Measurements from ENCODE around the gene IGF2BP2. TPM values are rescaled to one million over a fixed set of nuclear protein-coding genes. Genes with fewer than 3 reads are reported as not detected.

The IGF2BP2 gene
- total and polyA plus RNA-seq, 2 of the 8 experiments (the other 6 are each of a cell fraction or from before 2014, with no cell fraction given): 7.4 to 121 TPM

DNA sequence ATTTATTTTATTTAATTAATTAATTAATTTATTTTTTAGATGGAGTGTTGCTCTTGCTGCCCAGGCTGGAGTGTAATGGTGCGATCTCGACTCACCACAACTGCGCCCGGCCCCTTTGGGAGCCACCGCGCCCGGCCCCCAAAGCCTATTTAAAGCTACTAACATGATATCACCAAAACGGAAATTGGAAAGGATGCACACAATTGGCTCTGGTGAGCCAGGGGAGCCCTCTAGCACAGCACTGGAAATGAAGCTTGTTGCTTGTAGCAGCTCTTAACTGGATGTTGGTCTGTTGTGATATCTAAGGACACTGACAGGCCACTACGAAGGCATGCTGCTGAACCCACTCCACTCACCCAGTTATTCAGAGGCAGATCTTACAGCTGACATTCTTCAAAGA is 104.5 kb downstream of the IGF2BP2 start:
- ChIA-PET CTCF (ENCODE audit: partially characterized antibody) (interaction anchor here (0.9 to 2.4 kb wide), 8 partner anchors 9 to 61 kb away, joined by 3 to 15 read pairs (median 6); no protein-coding TSS in a partner anchor), POLR2A (ENCODE audit: partially characterized antibody) (interaction anchor here (0.7 to 1.6 kb wide), 8 partner anchors 10 to 217 kb away, joined by 3 to 5 read pairs (median 3); partner anchors contain the start of gene TRA2B)
- no peaks in the 10 kb centered on the region; a peak in 1 of 8 replicates for H3K36me3 ChIP-seq (ENCODE audit: control insufficient read depth in 2 of 4, insufficient read depth in 4 of 4, low read length in 3 of 4)
- H2AFZ ChIP-seq (ENCODE audit: low read length): no peak overlapping the region
- H3K27me3 ChIP-seq (replicated peaks in 1 of 4; ENCODE audit: control insufficient read depth in 3 of 4, extremely low read depth in 1 of 4, insufficient read depth in 3 of 4, low read length in 3 of 4): no peaks in the 10 kb centered on the region
- DNase-seq (ENCODE audit: low read depth in 1 of 2, low spot score in 2 of 2) (no peak), FAIRE-seq (no peak)
- H2BK15ac ChIP-seq (ENCODE audit: low read length): no peak overlapping the region
- peaks cover 10 to 31% (median 24%) of the 10 kb centered on the region in 4 experiments for H3K4me1 ChIP-seq (replicated peaks in 1 of 4; ENCODE audit: control insufficient read depth in 3 of 4, insufficient read depth in 4 of 4, low read length in 3 of 4)
- no peak overlapping the region for H3K56ac ChIP-seq (replicated peaks; ENCODE audit: insufficient read length, low read depth, low read length)
- no peak overlapping the region for H2BK20ac ChIP-seq (ENCODE audit: low read length)
- H3K9ac ChIP-seq (replicated peaks in 1 of 4; ENCODE audit: extremely low read depth in 1 of 4, low read depth in 3 of 4, low read length in 3 of 4): no peak overlapping the region
- H3K4me2 ChIP-seq (ENCODE audit: insufficient read depth in 1 of 2, low read depth in 2 of 2, low read length in 2 of 2): no peak overlapping the region
- no peak overlapping the region for H4K91ac ChIP-seq (replicated peaks; ENCODE audit: insufficient read length, low read length)
- H3K18ac ChIP-seq (ENCODE audit: extremely low read depth, low read length): no peak overlapping the region
- no peak overlapping the region for H3K4ac ChIP-seq (replicated peaks; ENCODE audit: insufficient read length, low read depth, low read length)
- H3K9me3 ChIP-seq (ENCODE audit: insufficient read depth in 2 of 2, low read depth in 1 of 2, low read length in 1 of 2): no peaks in the 10 kb centered on the region
- H3K27ac ChIP-seq (ENCODE audit: low read depth, low read length): no peak overlapping the region
- no peak overlapping the region for H4K5ac ChIP-seq (ENCODE audit: insufficient read length, low read depth, low read length)
- H3K14ac ChIP-seq (ENCODE audit: insufficient read length): no peak overlapping the region
- peaks cover 28% of the 10 kb centered on the region for H3K79me1 ChIP-seq (ENCODE audit: low read depth, low read length)
- WGBS, 2 experiments (ENCODE audit: extremely low coverage in 1 of 2, insufficient coverage in 1 of 2, insufficient read length in 1 of 2, insufficient replicate concordance in 2 of 2, low coverage in 1 of 2, low lambda C conversion rate in 2 of 2, missing lambda C conversion rate in 1 of 2): 98% methylated on average over 9 of the region's 9 CpGs; no CpG with 5 or more reads in 1 of the 2 experiments
- H3K79me2 ChIP-seq (ENCODE audit: control insufficient read depth in 1 of 2, insufficient read depth in 2 of 2, low read length in 2 of 2): peaks cover 6 to 95% of the 10 kb centered on the region in 2 experiments
- no peak overlapping the region for H3K4me3 ChIP-seq (ENCODE audit: extremely low read depth in 1 of 4, insufficient read depth in 2 of 4, low read depth in 3 of 4, low read length in 4 of 4)
- H4K8ac ChIP-seq (ENCODE audit: extremely low read depth, insufficient read depth, low read length): no peak overlapping the region
- H3K23me2 ChIP-seq (ENCODE audit: low read depth, low read length): no peaks in the 10 kb centered on the region
- H2AK5ac ChIP-seq (ENCODE audit: low read depth, low read length): no peak overlapping the region
- H2BK12ac ChIP-seq (ENCODE audit: low read depth, low read length): 0 out of 2 replicates have a peak overlapping the region, but pooled peaks have one; percentile 31
- H3K23ac ChIP-seq (ENCODE audit: insufficient read length): no peak overlapping the region
- no peak overlapping the region for H2BK120ac ChIP-seq (replicated peaks; ENCODE audit: low read depth, low read length)
- peaks cover 7 to 25% of the 10 kb centered on the region in 2 experiments for H4K20me1 ChIP-seq (replicated peaks in 1 of 2; ENCODE audit: control insufficient read depth in 1 of 2, insufficient read depth in 2 of 2, low read length in 2 of 2)
- H2BK5ac ChIP-seq (ENCODE audit: low read depth, low read length): no peak overlapping the region
- TF ChIP-seq, protein P1, sequence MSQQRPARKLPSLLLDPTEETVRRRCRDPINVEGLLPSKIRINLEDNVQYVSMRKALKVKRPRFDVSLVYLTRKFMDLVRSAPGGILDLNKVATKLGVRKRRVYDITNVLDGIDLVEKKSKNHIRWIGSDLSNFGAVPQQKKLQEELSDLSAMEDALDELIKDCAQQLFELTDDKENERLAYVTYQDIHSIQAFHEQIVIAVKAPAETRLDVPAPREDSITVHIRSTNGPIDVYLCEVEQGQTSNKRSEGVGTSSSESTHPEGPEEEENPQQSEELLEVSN (IDR thresholded peaks at IDR 0.05): no peak
- TF ChIP-seq RBBP5 (IDR thresholded peaks at IDR 0.05; ENCODE audit: borderline replicate concordance, low read depth, low read length) (no peak), GABPA (IDR thresholded peaks at IDR 0.05; ENCODE audit: borderline replicate concordance, insufficient read depth, low read length) (no peak), CREB1 (IDR thresholded peaks at IDR 0.05) (no peak), SIN3A (conservative IDR thresholded peaks at IDR 0.05 in 1 of 2, IDR thresholded peaks at IDR 0.05 in 1 of 2; ENCODE audit: low read depth in 1 of 2, low read length in 2 of 2) (no peak), JUN (IDR thresholded peaks at IDR 0.05; ENCODE audit: low read depth, low read length) (no peak), SP2 (IDR thresholded peaks at IDR 0.05; ENCODE audit: low read length) (no peak), CHD1 (IDR thresholded peaks at IDR 0.05; ENCODE audit: low read depth, low read length) (no peak), PHF8 (conservative IDR thresholded peaks at IDR 0.05; ENCODE audit: low read depth, low read length) (no peak), KDM1A (IDR thresholded peaks at IDR 0.05; ENCODE audit: borderline replicate concordance, low read length) (no peak), TCF12 (IDR thresholded peaks at IDR 0.05; ENCODE audit: low read depth, low read length) (no peak), KDM5A (IDR thresholded peaks at IDR 0.05; ENCODE audit: low read length) (no peak), KDM4A (IDR thresholded peaks at IDR 0.05; ENCODE audit: low read depth, low read length, severe bottlenecking) (no peak), GTF2F1 (IDR thresholded peaks at IDR 0.05; ENCODE audit: borderline replicate concordance, low read depth, low read length) (no peak)

Data from H1 (cell line).